ENCODE measurements around the gene ERCC5.

GRCh38 chr13:102877303-102877702 is 31.5 kb downstream of the ERCC5 start:
- TF ChIP-seq, protein P1, sequence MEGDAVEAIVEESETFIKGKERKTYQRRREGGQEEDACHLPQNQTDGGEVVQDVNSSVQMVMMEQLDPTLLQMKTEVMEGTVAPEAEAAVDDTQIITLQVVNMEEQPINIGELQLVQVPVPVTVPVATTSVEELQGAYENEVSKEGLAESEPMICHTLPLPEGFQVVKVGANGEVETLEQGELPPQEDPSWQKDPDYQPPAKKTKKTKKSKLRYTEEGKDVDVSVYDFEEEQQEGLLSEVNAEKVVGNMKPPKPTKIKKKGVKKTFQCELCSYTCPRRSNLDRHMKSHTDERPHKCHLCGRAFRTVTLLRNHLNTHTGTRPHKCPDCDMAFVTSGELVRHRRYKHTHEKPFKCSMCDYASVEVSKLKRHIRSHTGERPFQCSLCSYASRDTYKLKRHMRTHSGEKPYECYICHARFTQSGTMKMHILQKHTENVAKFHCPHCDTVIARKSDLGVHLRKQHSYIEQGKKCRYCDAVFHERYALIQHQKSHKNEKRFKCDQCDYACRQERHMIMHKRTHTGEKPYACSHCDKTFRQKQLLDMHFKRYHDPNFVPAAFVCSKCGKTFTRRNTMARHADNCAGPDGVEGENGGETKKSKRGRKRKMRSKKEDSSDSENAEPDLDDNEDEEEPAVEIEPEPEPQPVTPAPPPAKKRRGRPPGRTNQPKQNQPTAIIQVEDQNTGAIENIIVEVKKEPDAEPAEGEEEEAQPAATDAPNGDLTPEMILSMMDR (IDR thresholded peaks at IDR 0.05) = no peak
- no peak for TF ChIP-seq POLR2A (IDR thresholded peaks at IDR 0.05)
